SH-SY5Y (cell line): Measurements from ENCODE around the gene KIAA1217.

Experiments used
- GATA2 ChIP-seq: IDR thresholded peaks from 2 replicates; pipeline ENCODE4 v1.6.1; 2011; ENCODE audit warnings: mild to moderate bottlenecking, low read depth, low read length
- GATA3 ChIP-seq: IDR thresholded peaks from 2 replicates; pipeline ENCODE4 v1.6.1; 2011; ENCODE audit warnings: low read depth, mild to moderate bottlenecking, low read length, moderate library complexity

- no peak for TF ChIP-seq GATA3
- no peak for TF ChIP-seq GATA2
These were observed 199.4 kb downstream of the KIAA1217 start for GRCh38 chr10:24408365-24408764.
